ENCODE data around the gene SUCLG2. TPM values are rescaled to one million over a fixed set of nuclear protein-coding genes. Genes with fewer than 3 reads are reported as not detected.

Gene SUCLG2
- total RNA-seq, 1 experiment from 2014 or later = 49.5 TPM

GRCh38 chr3:67474311-67474710, 180.1 kb downstream of the SUCLG2 start:
- no peaks in the 10 kb centered on the region for H3K36me3 Mint-ChIP-seq (ENCODE audit: insufficient read depth, unreplicated experiment)
- no peak overlapping the region for H3K27ac Mint-ChIP-seq (ENCODE audit: unreplicated experiment)
- no peak for TF ChIP-seq CTCF (IDR thresholded peaks at IDR 0.05; ENCODE audit: unreplicated experiment)
- no peaks in the 10 kb centered on the region for H3K27me3 Mint-ChIP-seq (ENCODE audit: unreplicated experiment)
- no TSS peak for BruUV-seq (replicated peaks)
- no peaks in the 10 kb centered on the region for H3K4me1 Mint-ChIP-seq (ENCODE audit: low read depth, unreplicated experiment)
- intact Hi-C loops (cut with micrococcal nuclease; ENCODE audit: unreplicated experiment) = no loop called here
- DNase-seq = no peak
- CTCF ChIA-PET = no interaction called here
- H3K9me3 Mint-ChIP-seq (ENCODE audit: low read depth, unreplicated experiment) = no peaks in the 10 kb centered on the region
- H3K4me3 Mint-ChIP-seq (ENCODE audit: low read depth, unreplicated experiment) = no peak overlapping the region

- Mint-ChIP-seq H3K4me3 (ENCODE audit: low read depth, unreplicated experiment) (no peak overlapping the region), H3K36me3 (ENCODE audit: insufficient read depth, unreplicated experiment) (peaks cover 5% of the 10 kb centered on the region), H3K27me3 (ENCODE audit: unreplicated experiment) (no peaks in the 10 kb centered on the region), H3K27ac (ENCODE audit: unreplicated experiment) (no peak overlapping the region), H3K9me3 (ENCODE audit: low read depth, unreplicated experiment) (no peaks in the 10 kb centered on the region), H3K4me1 (ENCODE audit: low read depth, unreplicated experiment) (no peaks in the 10 kb centered on the region)
- BruUV-seq (replicated peaks) = no TSS peak
- intact Hi-C loops (cut with micrococcal nuclease; ENCODE audit: unreplicated experiment) = no loop called here
- TF ChIP-seq CTCF (IDR thresholded peaks at IDR 0.05; ENCODE audit: unreplicated experiment) = no peak
- DNase-seq = no peak
- CTCF ChIA-PET = no interaction called here
Observed at GRCh38 chr3:67472674-67473201, 181.7 kb downstream of the SUCLG2 start.

- BruUV-seq (replicated peaks) = no TSS peak
- H3K9me3 Mint-ChIP-seq (ENCODE audit: low read depth, unreplicated experiment) = no peaks in the 10 kb centered on the region
- CTCF ChIA-PET = no interaction called here
- TF ChIP-seq CTCF (IDR thresholded peaks at IDR 0.05; ENCODE audit: unreplicated experiment) = no peak
- no peaks in the 10 kb centered on the region for H3K27me3 Mint-ChIP-seq (ENCODE audit: unreplicated experiment)
- no peaks in the 10 kb centered on the region for H3K4me1 Mint-ChIP-seq (ENCODE audit: low read depth, unreplicated experiment)
- H3K4me3 Mint-ChIP-seq (ENCODE audit: low read depth, unreplicated experiment) = no peak overlapping the region
- H3K27ac Mint-ChIP-seq (ENCODE audit: unreplicated experiment) = no peak overlapping the region
- DNase-seq = no peak
- intact Hi-C loops (cut with micrococcal nuclease; ENCODE audit: unreplicated experiment) = no loop called here
- peaks cover 5% of the 10 kb centered on the region for H3K36me3 Mint-ChIP-seq (ENCODE audit: insufficient read depth, unreplicated experiment)
Observed at GRCh38 chr3:67470207-67470606, 184.2 kb downstream of the SUCLG2 start.

- H3K4me1 Mint-ChIP-seq (ENCODE audit: low read depth, unreplicated experiment) = no peaks in the 10 kb centered on the region
- intact Hi-C loops (cut with micrococcal nuclease; ENCODE audit: unreplicated experiment) = no loop called here
- peaks cover 5% of the 10 kb centered on the region for H3K36me3 Mint-ChIP-seq (ENCODE audit: insufficient read depth, unreplicated experiment)
- no peaks in the 10 kb centered on the region for H3K27me3 Mint-ChIP-seq (ENCODE audit: unreplicated experiment)
- DNase-seq = no peak
- no peak overlapping the region for H3K4me3 Mint-ChIP-seq (ENCODE audit: low read depth, unreplicated experiment)
- no peak for TF ChIP-seq CTCF (IDR thresholded peaks at IDR 0.05; ENCODE audit: unreplicated experiment)
- CTCF ChIA-PET = no interaction called here
- no peak overlapping the region for H3K27ac Mint-ChIP-seq (ENCODE audit: unreplicated experiment)
- BruUV-seq (replicated peaks) = no TSS peak
- H3K9me3 Mint-ChIP-seq (ENCODE audit: low read depth, unreplicated experiment) = no peaks in the 10 kb centered on the region
Observed at GRCh38 chr3:67468511-67468910, 185.9 kb downstream of the SUCLG2 start.
